ENCODE measurements around the gene PLIN3. TPM values are rescaled to one million over a fixed set of nuclear protein-coding genes. Genes with fewer than 3 reads are reported as not detected.

Gene PLIN3
- total and polyA plus RNA-seq, 9 of the 15 experiments (the other 6 are each of a cell fraction or from before 2014, with no cell fraction given), result 7.5 to 75.6 (median 43.1) TPM

- TF ChIP-seq, protein P1, sequence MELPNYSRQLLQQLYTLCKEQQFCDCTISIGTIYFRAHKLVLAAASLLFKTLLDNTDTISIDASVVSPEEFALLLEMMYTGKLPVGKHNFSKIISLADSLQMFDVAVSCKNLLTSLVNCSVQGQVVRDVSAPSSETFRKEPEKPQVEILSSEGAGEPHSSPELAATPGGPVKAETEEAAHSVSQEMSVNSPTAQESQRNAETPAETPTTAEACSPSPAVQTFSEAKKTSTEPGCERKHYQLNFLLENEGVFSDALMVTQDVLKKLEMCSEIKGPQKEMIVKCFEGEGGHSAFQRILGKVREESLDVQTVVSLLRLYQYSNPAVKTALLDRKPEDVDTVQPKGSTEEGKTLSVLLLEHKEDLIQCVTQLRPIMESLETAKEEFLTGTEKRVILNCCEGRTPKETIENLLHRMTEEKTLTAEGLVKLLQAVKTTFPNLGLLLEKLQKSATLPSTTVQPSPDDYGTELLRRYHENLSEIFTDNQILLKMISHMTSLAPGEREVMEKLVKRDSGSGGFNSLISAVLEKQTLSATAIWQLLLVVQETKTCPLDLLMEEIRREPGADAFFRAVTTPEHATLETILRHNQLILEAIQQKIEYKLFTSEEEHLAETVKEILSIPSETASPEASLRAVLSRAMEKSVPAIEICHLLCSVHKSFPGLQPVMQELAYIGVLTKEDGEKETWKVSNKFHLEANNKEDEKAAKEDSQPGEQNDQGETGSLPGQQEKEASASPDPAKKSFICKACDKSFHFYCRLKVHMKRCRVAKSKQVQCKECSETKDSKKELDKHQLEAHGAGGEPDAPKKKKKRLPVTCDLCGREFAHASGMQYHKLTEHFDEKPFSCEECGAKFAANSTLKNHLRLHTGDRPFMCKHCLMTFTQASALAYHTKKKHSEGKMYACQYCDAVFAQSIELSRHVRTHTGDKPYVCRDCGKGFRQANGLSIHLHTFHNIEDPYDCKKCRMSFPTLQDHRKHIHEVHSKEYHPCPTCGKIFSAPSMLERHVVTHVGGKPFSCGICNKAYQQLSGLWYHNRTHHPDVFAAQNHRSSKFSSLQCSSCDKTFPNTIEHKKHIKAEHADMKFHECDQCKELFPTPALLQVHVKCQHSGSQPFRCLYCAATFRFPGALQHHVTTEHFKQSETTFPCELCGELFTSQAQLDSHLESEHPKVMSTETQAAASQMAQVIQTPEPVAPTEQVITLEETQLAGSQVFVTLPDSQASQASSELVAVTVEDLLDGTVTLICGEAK (IDR thresholded peaks at IDR 0.05), result peak; percentile 88
- TF ChIP-seq, protein P1 (CRISPR knock-in tag; IDR thresholded peaks at IDR 0.05), result no peak
- no peak for TF ChIP-seq MED1 (CRISPR knock-in tag; IDR thresholded peaks at IDR 0.05; ENCODE audit: borderline replicate concordance)
- TF ChIP-seq KAT8 (IDR thresholded peaks at IDR 0.05; ENCODE audit: low read depth), result no peak
- TF ChIP-seq ILF3 (IDR thresholded peaks at IDR 0.05; ENCODE audit: borderline replicate concordance), result no peak
- no peak for TF ChIP-seq CTCF (IDR thresholded peaks at IDR 0.05 in 2 of 3, conservative IDR thresholded peaks at IDR 0.05 in 1 of 3; ENCODE audit: insufficient read depth in 2 of 3, low read depth in 1 of 3, low read length in 3 of 3)
- no peak for TF ChIP-seq KAT2B (IDR thresholded peaks at IDR 0.05; ENCODE audit: low read depth, low read length)
- TF ChIP-seq PTBP1 (IDR thresholded peaks at IDR 0.05; ENCODE audit: low read depth, low read length), result no peak
- no peak for TF ChIP-seq ZBED1 (IDR thresholded peaks at IDR 0.05)
- no peak for TF ChIP-seq SAFB2 (IDR thresholded peaks at IDR 0.05; ENCODE audit: borderline replicate concordance, low read depth, low read length, severe bottlenecking)
- TF ChIP-seq, protein P2, sequence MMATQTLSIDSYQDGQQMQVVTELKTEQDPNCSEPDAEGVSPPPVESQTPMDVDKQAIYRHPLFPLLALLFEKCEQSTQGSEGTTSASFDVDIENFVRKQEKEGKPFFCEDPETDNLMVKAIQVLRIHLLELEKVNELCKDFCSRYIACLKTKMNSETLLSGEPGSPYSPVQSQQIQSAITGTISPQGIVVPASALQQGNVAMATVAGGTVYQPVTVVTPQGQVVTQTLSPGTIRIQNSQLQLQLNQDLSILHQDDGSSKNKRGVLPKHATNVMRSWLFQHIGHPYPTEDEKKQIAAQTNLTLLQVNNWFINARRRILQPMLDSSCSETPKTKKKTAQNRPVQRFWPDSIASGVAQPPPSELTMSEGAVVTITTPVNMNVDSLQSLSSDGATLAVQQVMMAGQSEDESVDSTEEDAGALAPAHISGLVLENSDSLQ (IDR thresholded peaks at IDR 0.05), result 0 out of 2 replicates have a peak, but pooled peaks have one; percentile 3
- no peak for TF ChIP-seq DEAF1 (CRISPR knock-in tag; IDR thresholded peaks at IDR 0.05)
- TF ChIP-seq RFX1 (IDR thresholded peaks at IDR 0.05), result no peak
- peak; percentile 17; the same call in 1 of the 2 replicates for TF ChIP-seq NFRKB (IDR thresholded peaks at IDR 0.05; ENCODE audit: low read depth)
- no peak for TF ChIP-seq EHMT2 (IDR thresholded peaks at IDR 0.05)
Measured at GRCh38 chr19:4815426-4816201, 51.9 kb downstream of the PLIN3 start (continued).

Measured in K562 (cell line).